H1 (cell line): ENCODE results near the gene TMPRSS13. TPM values are rescaled to one million over a fixed set of nuclear protein-coding genes. Genes with fewer than 3 reads are reported as not detected.

Source experiments
- CTCF ChIA-PET: fragments of 300-600 bp; sonication (Branson Sonifier 250); formaldehyde crosslinking; loops from one replicate; lab custom pipeline; 2021; ENCODE audit not compliant: partially characterized antibody; lab: Charles Lee
- POLR2A ChIA-PET: fragments of 300-600 bp; sonication (Branson Sonifier 250); formaldehyde crosslinking; loops from one replicate; lab custom pipeline; 2021; ENCODE audit warnings: inconsistent platforms; ENCODE audit not compliant: partially characterized antibody; lab: Charles Lee
- DNase-seq, 2 experiments: peaks; one replicate each; pipeline versions ENCODE4 v3.0.0 to v3.0.0-alpha.2; 2010 to 2022; ENCODE audit warnings: low spot score in 2 of 2, low read depth in 1 of 2, mixed read lengths in 1 of 2
- FAIRE-seq: peaks from 2 replicates; lab custom pipeline; 2011; peaks lifted over from hg19 to GRCh38; lab: Jason Lieb, UNC
- H2AFZ ChIP-seq: 2 replicates; pipeline ENCODE4 v1.8.1; 2012; ENCODE audit warnings: low read length, inconsistent platforms
- H2AK5ac ChIP-seq: 2 replicates; pipeline ENCODE4 v1.6.1; 2013; ENCODE audit warnings: low read depth, low read length
- H2BK120ac ChIP-seq: replicated peaks from 2 replicates; pipeline ENCODE3; 2013; ENCODE audit warnings: low read depth, low read length, inconsistent platforms
- H2BK12ac ChIP-seq: 2 replicates; pipeline ENCODE4 v1.6.1; 2013; ENCODE audit warnings: low read depth, low read length
- H2BK15ac ChIP-seq: 2 replicates; pipeline ENCODE4 v1.6.1; 2013; ENCODE audit warnings: low read length
- H2BK20ac ChIP-seq: 2 replicates; pipeline ENCODE4 v1.6.1; 2013; ENCODE audit warnings: low read length
- H2BK5ac ChIP-seq: 2 replicates; pipeline ENCODE4 v1.6.1; 2013; ENCODE audit warnings: low read depth, low read length
- H3K14ac ChIP-seq: 2 replicates; pipeline ENCODE4 v1.6.1; 2013; ENCODE audit warnings: inconsistent platforms; ENCODE audit not compliant: insufficient read length
- H3K18ac ChIP-seq: 2 replicates; pipeline ENCODE4 v1.6.1; 2013; ENCODE audit warnings: low read length; ENCODE audit errors: extremely low read depth
- H3K23ac ChIP-seq: 2 replicates; pipeline ENCODE4 v1.6.1; 2013; ENCODE audit warnings: inconsistent platforms; ENCODE audit not compliant: insufficient read length
- H3K23me2 ChIP-seq: 2 replicates; pipeline ENCODE4 v1.6.1; 2013; ENCODE audit warnings: low read depth, low read length
- H3K27ac ChIP-seq: 2 replicates; pipeline ENCODE4 v1.6.1; 2011; ENCODE audit warnings: low read depth, low read length, inconsistent platforms
- H3K27me3 ChIP-seq, 4 experiments: replicated peaks in 1 of 4; 1 replicate in 1 of 4; 2 replicates in 3 of 4; pipeline versions ENCODE4 v1.6.1 to v1.8.1; 2011 to 2013; ENCODE audit warnings: low read length in 3 of 4, mild to moderate bottlenecking in 3 of 4, inconsistent platforms in 2 of 4, mixed read lengths in 2 of 4, moderate library complexity in 1 of 4; ENCODE audit not compliant: control insufficient read depth in 3 of 4, insufficient read depth in 3 of 4; ENCODE audit errors: extremely low read depth in 1 of 4
- H3K36me3 ChIP-seq, 4 experiments: 2 replicates each; pipeline versions ENCODE4 v1.6.1 to v1.8.1; 2011 to 2013; ENCODE audit warnings: mild to moderate bottlenecking in 4 of 4, low read length in 3 of 4, moderate library complexity in 2 of 4, control low read depth in 1 of 4, inconsistent platforms in 1 of 4; ENCODE audit not compliant: insufficient read depth in 4 of 4, control insufficient read depth in 2 of 4
- H3K4ac ChIP-seq: replicated peaks from 2 replicates; pipeline ENCODE3; 2013; ENCODE audit warnings: low read length, low read depth, mixed read lengths, inconsistent platforms; ENCODE audit not compliant: insufficient read length
- H3K4me1 ChIP-seq, 4 experiments: replicated peaks in 1 of 4; 1 replicate in 1 of 4; 2 replicates in 3 of 4; pipeline versions ENCODE4 v1.6.1 to v1.8.1; 2011 to 2013; ENCODE audit warnings: low read length in 3 of 4, inconsistent platforms in 2 of 4, mixed read lengths in 1 of 4; ENCODE audit not compliant: insufficient read depth in 4 of 4, control insufficient read depth in 3 of 4
- H3K4me2 ChIP-seq, 2 experiments: 2 replicates each; pipeline versions ENCODE4 v1.6.1 to v1.8.1; 2011 to 2013; ENCODE audit warnings: low read depth in 2 of 2, low read length in 2 of 2, control low read depth in 1 of 2, inconsistent platforms in 1 of 2, mild to moderate bottlenecking in 1 of 2; ENCODE audit not compliant: insufficient read depth in 1 of 2
- H3K4me3 ChIP-seq, 4 experiments: fragments of 200-600, 300-600 bp in 1 of 4; sonication (generic), shearing (Covaris generic), sonication (Bioruptor Twin) in 1 of 4; 2 replicates each; pipeline versions ENCODE4 v1.5.1 to v1.8.1; 2011 to 2016; ENCODE audit warnings: low read length in 4 of 4, low read depth in 3 of 4, control low read depth in 2 of 4, inconsistent platforms in 2 of 4, mild to moderate bottlenecking in 2 of 4, mixed read lengths in 1 of 4, moderate library complexity in 1 of 4; ENCODE audit not compliant: insufficient read depth in 2 of 4; ENCODE audit errors: extremely low read depth in 1 of 4
- H3K56ac ChIP-seq: replicated peaks from 2 replicates; pipeline ENCODE3; 2013; ENCODE audit warnings: low read depth, mild to moderate bottlenecking, mixed read lengths, low read length, inconsistent platforms; ENCODE audit not compliant: insufficient read length
- H3K79me1 ChIP-seq: 2 replicates; pipeline ENCODE4 v1.6.1; 2013; ENCODE audit warnings: low read depth, low read length, control low read depth
- H3K79me2 ChIP-seq, 2 experiments: 2 replicates each; pipeline versions ENCODE4 v1.6.1 to v1.8.1; 2012 to 2013; ENCODE audit warnings: low read length in 2 of 2, mild to moderate bottlenecking in 2 of 2, inconsistent platforms in 1 of 2; ENCODE audit not compliant: insufficient read depth in 2 of 2, control insufficient read depth in 1 of 2
- H3K9ac ChIP-seq, 4 experiments: replicated peaks in 1 of 4; 1 replicate in 1 of 4; 2 replicates in 3 of 4; pipeline versions ENCODE4 v1.6.1 to v1.8.1; 2011 to 2013; ENCODE audit warnings: low read depth in 3 of 4, low read length in 3 of 4, control low read depth in 2 of 4, mild to moderate bottlenecking in 2 of 4, moderate library complexity in 2 of 4, inconsistent platforms in 1 of 4; ENCODE audit errors: extremely low read depth in 1 of 4
- H3K9me3 ChIP-seq, 2 experiments: 2 replicates each; pipeline versions ENCODE4 v1.6.1 to v1.8.1; 2012 to 2013; ENCODE audit warnings: mild to moderate bottlenecking in 2 of 2, moderate library complexity in 2 of 2, control low read depth in 1 of 2, inconsistent platforms in 1 of 2, low read depth in 1 of 2, low read length in 1 of 2, mixed read lengths in 1 of 2; ENCODE audit not compliant: insufficient read depth in 2 of 2
- H4K20me1 ChIP-seq, 2 experiments: replicated peaks in 1 of 2; 2 replicates each; pipeline versions ENCODE3 to v1.8.1; 2011 to 2013; ENCODE audit warnings: inconsistent platforms in 2 of 2, low read length in 2 of 2, mild to moderate bottlenecking in 1 of 2; ENCODE audit not compliant: insufficient read depth in 2 of 2, control insufficient read depth in 1 of 2
- H4K5ac ChIP-seq: 2 replicates; pipeline ENCODE4 v1.6.1; 2013; ENCODE audit warnings: low read length, low read depth, mixed read lengths, inconsistent platforms; ENCODE audit not compliant: insufficient read length
- H4K8ac ChIP-seq: 2 replicates; pipeline ENCODE4 v1.8.0; 2013; ENCODE audit warnings: mild to moderate bottlenecking, moderate library complexity, low read length, inconsistent platforms; ENCODE audit not compliant: insufficient read depth; ENCODE audit errors: extremely low read depth
- H4K91ac ChIP-seq: replicated peaks from 2 replicates; pipeline ENCODE3; 2013; ENCODE audit warnings: low read length, mixed read lengths, inconsistent platforms; ENCODE audit not compliant: insufficient read length
- KDM1A ChIP-seq: fragments of 200-600, 300-600 bp; sonication (generic); IDR thresholded peaks from 2 replicates; pipeline ENCODE4 v1.7.1; 2016; ENCODE audit warnings: mild to moderate bottlenecking, low read length, borderline replicate concordance
- RFX5 ChIP-seq: IDR thresholded peaks from 2 replicates; pipeline ENCODE4 v1.6.1; 2011; ENCODE audit warnings: low read depth, low read length, improper control_type of control experiment, borderline replicate concordance
- WGBS, 2 experiments: shearing (Covaris generic) in 1 of 2; methylation state at CpG; one replicate each; pipeline versions ENCODE4 v1.1.6 to v1.1.7; 2013 to 2015; ENCODE audit warnings: low lambda C conversion rate in 2 of 2, mixed read lengths in 2 of 2, inconsistent platforms in 1 of 2, low coverage in 1 of 2, missing lambda C conversion rate in 1 of 2; ENCODE audit not compliant: insufficient replicate concordance in 2 of 2, insufficient coverage in 1 of 2, insufficient read length in 1 of 2; ENCODE audit errors: extremely low coverage in 1 of 2, missing lambda C conversion rate in 1 of 2; 5-methylcytosine and 5-hydroxymethylcytosine counted together
- polyA plus RNA-seq, 7 experiments: library from polyadenylated mRNA; depleted of rRNA in 3 of 7; stranded (reverse) in 5 of 7; unstranded in 2 of 7; fragments of >200 nt in 5 of 7; fragments of 200-250 nt in 2 of 7; gene quantifications; 1 replicate in 5 of 7; 2 replicates in 1 of 7; 4 replicates in 1 of 7; pipeline versions ENCODE4 v1.2.1 to v1.2.3, GENCODE V29; 2011 to 2013; ENCODE audit warnings: missing spikeins in 2 of 7, mixed read lengths in 2 of 7
- total RNA-seq: library from RNA; stranded (reverse); fragmentation: NEBNext Ultra II Directional; extraction: Animal tissue kit (Norgen Biotek cat#: 25700); gene quantifications from 2 replicates; pipeline ENCODE4 v1.2.1, GENCODE V29; 2021

TMPRSS13 gene
- total and polyA plus RNA-seq, 2 of the 8 experiments (the other 6 are each of a cell fraction or from before 2014, with no cell fraction given) = 0.61 to 0.79 TPM

DNA sequence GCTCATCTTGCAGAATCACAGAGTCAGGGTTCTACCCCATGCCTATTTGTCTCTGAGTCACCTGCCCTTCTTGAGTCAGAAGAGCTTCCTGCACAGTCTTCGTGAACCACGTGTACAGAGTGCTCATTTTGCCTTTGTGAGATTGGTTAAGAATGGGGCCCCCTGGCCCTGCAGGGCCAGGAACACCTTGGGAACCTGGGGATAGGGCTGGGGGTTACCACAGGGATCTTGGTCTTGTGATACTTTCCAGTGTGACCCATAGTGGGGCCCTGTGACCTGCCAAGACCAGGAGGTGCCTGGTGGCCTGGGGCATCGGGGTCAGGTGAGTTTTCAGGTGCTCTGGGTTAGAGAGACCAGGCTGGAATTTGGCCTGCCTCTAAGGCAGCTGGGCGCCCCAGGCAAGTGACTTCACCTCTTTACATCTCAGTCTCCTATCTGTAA is 9.4 kb downstream of the TMPRSS13 start:
- no peaks in the 10 kb centered on the region for H3K9me3 ChIP-seq
- H3K79me1 ChIP-seq = no peaks in the 10 kb centered on the region
- H2BK20ac ChIP-seq = no peak overlapping the region
- no peak overlapping the region for H4K5ac ChIP-seq
- no peak for FAIRE-seq
- H2BK5ac ChIP-seq = no peak overlapping the region
- no peak overlapping the region for H2AK5ac ChIP-seq
- no peaks in the 10 kb centered on the region for H3K36me3 ChIP-seq
- 75% methylated on average over 4 of the region's 4 CpGs; no CpG with 5 or more reads in 1 of the 2 experiments for WGBS, 2 experiments
- H3K23me2 ChIP-seq = no peaks in the 10 kb centered on the region
- H3K79me2 ChIP-seq = no peaks in the 10 kb centered on the region
- CTCF ChIA-PET = interaction anchor here (0.6 to 14.8 kb wide), 14 partner anchors 12 to 112 kb away, joined by 3 to 143 read pairs (median 4); no protein-coding TSS in a partner anchor
- H2BK12ac ChIP-seq = no peak overlapping the region
- H3K4ac ChIP-seq = no peak overlapping the region
- no peak overlapping the region for H4K91ac ChIP-seq
- H3K27ac ChIP-seq = no peak overlapping the region
- H3K4me1 ChIP-seq = no peaks in the 10 kb centered on the region; a peak in 1 of 7 replicates
- no peak overlapping the region for H2BK15ac ChIP-seq
- POLR2A ChIA-PET = interaction anchor here (1.1 kb wide), 1 partner anchor 50 kb away, joined by 3 read pairs; no protein-coding TSS in a partner anchor
- H3K56ac ChIP-seq = no peak overlapping the region
- H3K4me3 ChIP-seq = no peak overlapping the region
- H3K23ac ChIP-seq = no peak overlapping the region
- DNase-seq = no peak
- no peak for TF ChIP-seq RFX5
- no peak for TF ChIP-seq KDM1A
- no peaks in the 10 kb centered on the region for H3K27me3 ChIP-seq
- H3K9ac ChIP-seq = no peak overlapping the region
- H4K8ac ChIP-seq = no peak overlapping the region
- H3K4me2 ChIP-seq = no peak overlapping the region
- no peak overlapping the region for H2BK120ac ChIP-seq
- no peaks in the 10 kb centered on the region for H4K20me1 ChIP-seq
- no peak overlapping the region for H3K14ac ChIP-seq
- no peak overlapping the region for H3K18ac ChIP-seq
- no peak overlapping the region for H2AFZ ChIP-seq
